Measurements from ENCODE around the gene GTF2H1.

The GTF2H1 gene

GRCh38 chr11:18308242-18308641 is 14.1 kb upstream of the GTF2H1 start:
- TF ChIP-seq CTCF (IDR thresholded peaks at IDR 0.05; ENCODE audit: low read depth, low read length, missing control alignments), result no peak
- H3K27ac ChIP-seq, result no peak overlapping the region
- no peak overlapping the region for H3K4me3 ChIP-seq (ENCODE audit: low read depth, low read length)
- in situ Hi-C loops (cut with HindIII; ENCODE audit: low pct_ligation_motif_present, low sequenced_read_pairs), result no loop called here
- DNase-seq, result no peak
- no peaks in the 10 kb centered on the region for H3K27me3 ChIP-seq (replicated peaks)
- H3K36me3 ChIP-seq (replicated peaks), result peaks cover 10% of the 10 kb centered on the region

GRCh38 chr11:18309691-18310090 is 12.7 kb upstream of the GTF2H1 start:
- DNase-seq, result no peak
- no peak for TF ChIP-seq CTCF (IDR thresholded peaks at IDR 0.05; ENCODE audit: low read depth, low read length, missing control alignments)
- H3K27ac ChIP-seq, result no peak overlapping the region
- in situ Hi-C loops (cut with HindIII; ENCODE audit: low pct_ligation_motif_present, low sequenced_read_pairs), result no loop called here
- peaks cover 9% of the 10 kb centered on the region for H3K36me3 ChIP-seq (replicated peaks)
- no peak overlapping the region for H3K4me3 ChIP-seq (ENCODE audit: low read depth, low read length)
- no peaks in the 10 kb centered on the region for H3K27me3 ChIP-seq (replicated peaks)

GRCh38 chr11:18310800-18311340 is 11.5 kb upstream of the GTF2H1 start:
- in situ Hi-C loops (cut with HindIII; ENCODE audit: low pct_ligation_motif_present, low sequenced_read_pairs), result no loop called here
- Histone ChIP-seq H3K27ac (peak overlapping the region; percentile 79), H3K27me3 (replicated peaks) (no peaks in the 10 kb centered on the region), H3K4me3 (ENCODE audit: low read depth, low read length) (no peak overlapping the region), H3K36me3 (replicated peaks) (peaks cover 6% of the 10 kb centered on the region)
- peak; percentile 66 for DNase-seq
- TF ChIP-seq CTCF (IDR thresholded peaks at IDR 0.05; ENCODE audit: low read depth, low read length, missing control alignments), result no peak

DNA sequence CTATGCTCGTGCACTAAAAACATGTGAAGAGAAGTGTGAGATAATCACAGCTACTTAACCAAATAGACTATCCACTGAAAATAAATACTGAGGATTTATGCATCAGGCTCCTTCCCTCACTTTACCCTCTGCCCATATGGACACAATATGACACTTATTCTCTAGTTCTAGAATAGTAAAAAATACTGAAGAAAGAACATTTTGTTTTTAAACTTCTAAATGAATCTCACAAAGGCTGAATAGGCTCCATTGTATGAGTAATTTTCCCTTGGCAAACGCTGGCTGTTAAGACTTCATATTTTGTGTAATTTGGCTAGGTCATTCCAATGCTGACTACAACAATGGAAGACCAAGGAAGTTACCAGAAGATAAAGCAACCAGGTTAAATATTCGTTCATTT is 10.4 kb upstream of the GTF2H1 start:
- TF ChIP-seq CTCF (IDR thresholded peaks at IDR 0.05; ENCODE audit: low read depth, low read length, missing control alignments), result no peak
- Histone ChIP-seq H3K27ac (peak overlapping the region; percentile 79), H3K27me3 (replicated peaks) (no peaks in the 10 kb centered on the region), H3K4me3 (ENCODE audit: low read depth, low read length) (no peak overlapping the region), H3K36me3 (replicated peaks) (peaks cover 6% of the 10 kb centered on the region)
- in situ Hi-C loops (cut with HindIII; ENCODE audit: low pct_ligation_motif_present, low sequenced_read_pairs), result no loop called here
- DNase-seq, result peak; percentile 11

DNA sequence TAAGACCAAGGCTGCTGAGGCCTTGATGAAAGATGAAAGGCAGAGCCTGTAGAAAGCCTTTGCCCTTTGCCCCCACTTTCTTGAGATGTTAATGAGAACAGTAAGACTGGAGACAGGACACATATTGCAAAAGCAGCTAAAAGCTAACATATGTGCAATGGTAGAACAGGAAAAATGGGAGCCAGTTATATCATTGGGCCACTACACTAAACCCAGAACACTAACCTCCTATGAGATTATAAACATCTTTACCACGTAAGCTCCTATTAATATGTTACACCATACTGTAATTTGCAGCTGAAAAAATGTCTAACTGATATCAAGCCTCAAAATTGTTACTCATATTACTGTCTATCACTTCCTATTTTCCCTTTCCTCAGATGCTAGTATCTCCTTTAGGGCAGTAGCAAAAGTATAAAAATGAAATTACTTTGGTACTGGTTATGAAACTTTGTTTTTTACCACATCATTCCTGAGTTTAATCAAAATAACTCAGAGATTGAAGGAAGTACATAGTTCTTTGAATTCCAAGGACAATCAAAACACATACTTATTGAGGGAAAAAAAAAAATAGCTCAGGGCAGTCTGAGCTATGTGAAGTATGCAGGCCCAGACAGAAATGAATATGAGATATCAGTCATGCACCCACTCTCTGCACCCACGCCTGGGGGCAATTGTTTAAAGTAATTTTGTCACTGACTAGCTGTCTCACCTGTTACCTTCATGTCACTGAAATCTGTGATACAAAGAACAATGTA is 9.5 kb upstream of the GTF2H1 start:
- in situ Hi-C loops (cut with HindIII; ENCODE audit: low pct_ligation_motif_present, low sequenced_read_pairs), result no loop called here
- DNase-seq, result peak; percentile 46
- H3K36me3 ChIP-seq (replicated peaks), result peaks cover 6% of the 10 kb centered on the region
- H3K27me3 ChIP-seq (replicated peaks), result no peaks in the 10 kb centered on the region
- no peak overlapping the region for H3K4me3 ChIP-seq (ENCODE audit: low read depth, low read length)
- no peak for TF ChIP-seq CTCF (IDR thresholded peaks at IDR 0.05; ENCODE audit: low read depth, low read length, missing control alignments)
- H3K27ac ChIP-seq, result peak overlapping the region; percentile 79

All from brain microvascular endothelial cell (primary cell).